Esophagus (tissue), 2 donors: ENCODE results near the gene NHLH1. TPM values are rescaled to one million over a fixed set of nuclear protein-coding genes. Genes with fewer than 3 reads are reported as not detected.

Experiments used
- H3K27ac ChIP-seq, 2 donors: one replicate each; pipeline ENCODE4 v1.5.1; 2013; ENCODE audit warnings: low read depth in 2 of 2, mild to moderate bottlenecking in 2 of 2, inconsistent platforms in 1 of 2, low read length in 1 of 2, moderate library complexity in 1 of 2
- H3K27me3 ChIP-seq, 2 donors: one replicate each; pipeline ENCODE4 v1.6.1; 2013; ENCODE audit warnings: low read length in 2 of 2, control low read depth in 1 of 2, mild to moderate bottlenecking in 1 of 2; ENCODE audit not compliant: insufficient read depth in 2 of 2, control insufficient read depth in 1 of 2
- H3K36me3 ChIP-seq, 2 donors: one replicate each; pipeline ENCODE4 v1.6.1; 2013; ENCODE audit warnings: low read length in 1 of 2; ENCODE audit not compliant: control insufficient read depth in 2 of 2, insufficient read depth in 2 of 2
- H3K4me1 ChIP-seq, 2 donors: one replicate each; pipeline ENCODE4 v1.6.1; 2013; ENCODE audit warnings: low read length in 1 of 2; ENCODE audit not compliant: control insufficient read depth in 2 of 2, insufficient read depth in 2 of 2
- H3K4me3 ChIP-seq, 2 donors: one replicate each; pipeline ENCODE4 v1.5.1; 2013; ENCODE audit warnings: low read length in 2 of 2, mild to moderate bottlenecking in 2 of 2, low read depth in 1 of 2, moderate library complexity in 1 of 2
- H3K9me3 ChIP-seq, 2 donors: one replicate each; pipeline ENCODE4 v1.6.1; 2013; ENCODE audit warnings: mild to moderate bottlenecking in 2 of 2, low read depth in 1 of 2, low read length in 1 of 2, moderate library complexity in 1 of 2; ENCODE audit not compliant: control insufficient read depth in 2 of 2, insufficient read depth in 1 of 2
- WGBS, 2 donors: extraction: QIAGEN DNeasy Blood & Tissue Kit; methylation state at CpG; one replicate each; pipeline ENCODE4 v1.1.7; 2013; 5-methylcytosine and 5-hydroxymethylcytosine counted together
- polyA plus RNA-seq, 2 donors: library from polyadenylated mRNA; stranded (reverse); fragments of 200-250 nt; gene quantifications; one replicate each; pipeline ENCODE4 v1.2.3, GENCODE V29; 2013
- donor health status: healthy with polysubstance abuse.
- donor health status: Bipolar disorder and iron deficiency.

The NHLH1 gene
- polyA plus RNA-seq = under 1 TPM; 0.08 to 0.09 TPM

GRCh38 chr1:160366731-160367515 is at the start of gene NHLH1:
Gene NHLH1, plus strand, starts transcription at chr1:160367071. Its CDS starts 3,661 bp downstream, at chr1:160370732.
- 65 to 67% methylated on average over 15 of the region's 15 CpGs for WGBS, 2 donors

GRCh38 chr1:160322831-160323230 is 44.0 kb upstream of the NHLH1 start:
- whole genome bisulfite sequencing, 2 donors = 96 to 97% methylated on average over 6 of the region's 6 CpGs
- H3K36me3 ChIP-seq = peaks cover 0 to 5% of the 10 kb centered on the region in 2 donors
- H3K4me3 ChIP-seq = no peak overlapping the region

More at GRCh38 chr1:160366731-160367515, at the start of gene NHLH1:
- H3K27me3 ChIP-seq = no peaks in the 10 kb centered on the region
- no peak within 1 kb of the TSS for H3K27ac ChIP-seq
- no peak within 1 kb of the TSS for H3K4me3 ChIP-seq
- no peaks in the 10 kb centered on the region for H3K36me3 ChIP-seq
- H3K9me3 ChIP-seq = no peaks in the 10 kb centered on the region
- no peaks in the 10 kb centered on the region for H3K4me1 ChIP-seq

DNA sequence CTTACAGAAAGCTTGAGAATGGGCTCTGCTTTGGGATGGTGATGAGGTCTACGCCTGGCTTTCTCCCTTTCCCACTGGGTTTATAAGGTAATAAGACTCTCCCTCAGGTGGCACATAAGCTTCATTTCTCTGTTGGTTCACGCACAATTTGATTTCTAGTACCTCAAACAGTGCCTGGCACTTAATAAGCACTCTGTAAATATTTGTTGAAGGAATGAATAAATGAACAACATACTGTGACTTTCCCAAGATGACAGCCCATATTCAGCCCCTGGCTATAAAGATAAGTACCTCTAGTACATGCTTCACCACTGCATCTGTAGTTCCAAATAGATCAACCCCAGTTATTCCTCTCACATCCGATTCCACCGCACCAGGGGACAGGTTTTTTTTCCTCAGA is 41.6 kb upstream of the NHLH1 start:
- H3K27ac ChIP-seq = no peak overlapping the region
- H3K27me3 ChIP-seq = no peaks in the 10 kb centered on the region
- no peaks in the 10 kb centered on the region for H3K4me1 ChIP-seq
- 90 to 93% methylated on average over 4 of the region's 4 CpGs for WGBS, 2 donors
- peaks cover 9 to 10% of the 10 kb centered on the region in 2 donors for H3K36me3 ChIP-seq
- H3K4me3 ChIP-seq = no peak overlapping the region
- H3K9me3 ChIP-seq = no peaks in the 10 kb centered on the region

More at GRCh38 chr1:160322831-160323230, 44.0 kb upstream of the NHLH1 start:
- Histone ChIP-seq H3K4me1 (no peaks in the 10 kb centered on the region), H3K9me3 (no peaks in the 10 kb centered on the region), H3K27me3 (no peaks in the 10 kb centered on the region), H3K27ac (no peak overlapping the region)

GRCh38 chr1:160326418-160326817 is 40.5 kb upstream of the NHLH1 start:
- no peaks in the 10 kb centered on the region for H3K27me3 ChIP-seq
- no peak overlapping the region for H3K4me3 ChIP-seq
- no peaks in the 10 kb centered on the region for H3K9me3 ChIP-seq
- WGBS, 2 donors = 92 to 95% methylated on average over 5 of the region's 5 CpGs
- H3K4me1 ChIP-seq = no peaks in the 10 kb centered on the region
- no peak overlapping the region for H3K27ac ChIP-seq
- H3K36me3 ChIP-seq = peaks cover 10% of the 10 kb centered on the region in 2 donors

- Histone ChIP-seq H3K4me1 (no peaks in the 10 kb centered on the region), H3K27me3 (no peaks in the 10 kb centered on the region), H3K9me3 (no peaks in the 10 kb centered on the region), H3K27ac (no peak overlapping the region), H3K4me3 (no peak overlapping the region), H3K36me3 (peaks cover 10 to 14% of the 10 kb centered on the region in 2 donors)
- 74 to 75% methylated on average over 8 of the region's 8 CpGs for WGBS, 2 donors
Observed at GRCh38 chr1:160328184-160328583, 38.7 kb upstream of the NHLH1 start.

- Histone ChIP-seq H3K27ac (no peak overlapping the region), H3K9me3 (no peaks in the 10 kb centered on the region), H3K36me3 (peaks cover 11 to 14% of the 10 kb centered on the region in 2 donors), H3K4me1 (no peaks in the 10 kb centered on the region), H3K4me3 (no peak overlapping the region), H3K27me3 (no peaks in the 10 kb centered on the region)
Observed at GRCh38 chr1:160330119-160330518, 36.8 kb upstream of the NHLH1 start.

GRCh38 chr1:160332516-160332915 is 34.4 kb upstream of the NHLH1 start:
- Histone ChIP-seq H3K9me3 (no peaks in the 10 kb centered on the region), H3K4me1 (no peaks in the 10 kb centered on the region), H3K27me3 (no peaks in the 10 kb centered on the region), H3K4me3 (no peak overlapping the region), H3K36me3 (peaks cover 9 to 11% of the 10 kb centered on the region in 2 donors), H3K27ac (no peak overlapping the region)

GRCh38 chr1:160338580-160338979 is 28.3 kb upstream of the NHLH1 start:
- Histone ChIP-seq H3K4me1 (no peaks in the 10 kb centered on the region), H3K36me3 (peaks cover 0 to 4% of the 10 kb centered on the region in 2 donors), H3K27me3 (no peaks in the 10 kb centered on the region), H3K9me3 (no peaks in the 10 kb centered on the region), H3K27ac (no peak overlapping the region), H3K4me3 (no peak overlapping the region)
- whole genome bisulfite sequencing, 2 donors = 84 to 90% methylated on average over 4 of the region's 4 CpGs

DNA sequence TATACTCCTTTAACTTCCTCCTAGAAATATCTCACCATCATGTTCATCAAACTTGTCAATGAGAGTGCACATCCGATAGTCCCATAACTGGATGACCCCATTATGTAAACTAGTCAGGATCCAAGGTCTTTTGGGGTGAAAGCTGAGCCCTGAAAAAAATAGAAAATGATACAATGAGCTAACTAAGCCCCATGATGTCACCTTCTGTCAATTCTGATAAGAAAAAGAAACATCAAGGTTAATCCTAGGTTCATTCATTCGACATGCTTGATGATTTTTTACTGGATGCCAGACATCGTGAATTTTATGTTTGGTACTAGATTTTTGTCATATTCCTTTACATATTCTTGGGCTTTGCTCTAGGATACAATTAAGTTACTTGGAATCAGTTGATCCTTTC is 26.7 kb upstream of the NHLH1 start:
- H3K4me1 ChIP-seq = no peaks in the 10 kb centered on the region
- no peak overlapping the region for H3K27ac ChIP-seq
- WGBS, 2 donors = 72 to 82% methylated on average over 3 of the region's 3 CpGs
- no peak overlapping the region for H3K4me3 ChIP-seq
- peaks cover 0 to 2% of the 10 kb centered on the region in 2 donors for H3K36me3 ChIP-seq
- no peaks in the 10 kb centered on the region for H3K27me3 ChIP-seq
- no peaks in the 10 kb centered on the region for H3K9me3 ChIP-seq

DNA sequence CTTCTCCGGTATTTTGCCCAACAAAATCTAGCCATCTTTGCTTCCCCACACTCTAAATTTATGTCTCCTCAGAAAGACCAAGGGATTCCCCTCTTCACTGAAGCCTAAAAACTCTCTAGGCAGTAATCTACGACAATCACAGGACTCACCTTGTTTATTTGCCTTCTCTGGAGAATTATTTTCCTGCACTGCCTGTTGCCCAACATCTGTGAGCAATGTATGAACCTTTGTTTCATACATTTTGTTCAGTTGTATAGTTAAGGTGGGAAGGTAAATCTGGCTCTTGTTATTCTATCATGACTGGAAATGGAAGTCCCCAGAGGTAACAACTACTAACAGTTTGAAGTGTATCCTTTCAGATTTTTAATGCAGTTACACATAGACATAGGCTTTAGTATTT is 26.0 kb upstream of the NHLH1 start:
- Histone ChIP-seq H3K9me3 (no peaks in the 10 kb centered on the region), H3K4me1 (no peaks in the 10 kb centered on the region), H3K36me3 (peaks cover 0 to 6% of the 10 kb centered on the region in 2 donors), H3K27me3 (no peaks in the 10 kb centered on the region), H3K4me3 (no peak overlapping the region), H3K27ac (no peak overlapping the region)
- WGBS, 2 donors = 48 to 64% methylated on average over 2 of the region's 2 CpGs
